GM13976 (cell line): ENCODE results near the gene MSI2.

Experiments
- DNase-seq: peaks from one replicate; pipeline ENCODE4 v3.0.0; 2012; ENCODE audit warnings: low spot score
- in situ Hi-C: fragments of 300-500 bp; cut with MboI; formaldehyde crosslinking; loops from one replicate; pipeline ENCODE4 v1.12.0; 2022; ENCODE audit warnings: low sequenced_read_pairs, mixed read lengths, inconsistent platforms; ENCODE audit not compliant: unreplicated experiment
- TF ChIP-seq, protein P1 (sequence below): IDR thresholded peaks from 2 replicates; pipeline ENCODE4 v1.5.1; 2012; ENCODE audit warnings: borderline replicate concordance, mild to moderate bottlenecking; ENCODE audit not compliant: insufficient read depth; ENCODE audit errors: extremely low read depth, missing control alignments, control extremely low read depth

Gene MSI2

DNA sequence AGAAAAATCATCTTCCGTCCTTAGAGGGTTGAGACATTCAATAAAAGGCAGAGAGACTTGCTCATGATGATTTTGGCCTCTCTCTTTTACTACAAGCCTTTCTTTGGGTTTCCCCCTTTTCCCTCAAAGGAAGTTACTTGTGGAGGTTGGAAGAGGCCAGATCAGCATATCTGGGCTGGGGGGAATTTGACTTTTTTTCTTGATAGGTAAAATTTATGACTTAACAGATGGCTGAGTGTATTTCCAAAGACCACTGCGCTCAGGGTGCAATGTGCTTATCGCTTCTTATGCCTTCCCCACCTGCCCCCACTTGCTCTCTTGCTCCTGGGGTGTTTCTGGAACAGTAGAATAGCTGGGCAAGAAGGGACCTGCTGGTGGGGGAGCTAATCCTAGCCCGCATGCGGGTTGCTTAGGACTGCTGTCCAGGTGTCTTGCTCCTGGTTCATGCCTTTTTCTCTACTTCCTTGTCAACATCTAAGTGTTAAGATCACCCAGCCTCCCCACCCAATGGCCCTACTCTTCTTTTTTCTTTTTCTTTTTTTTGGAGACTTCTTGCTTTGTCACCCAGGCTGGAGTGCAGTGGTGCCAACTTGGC lies 131.9 kb downstream of the MSI2 start:
- no peak for DNase-seq
- in situ Hi-C loops: no loop called here
- TF ChIP-seq, protein P1, sequence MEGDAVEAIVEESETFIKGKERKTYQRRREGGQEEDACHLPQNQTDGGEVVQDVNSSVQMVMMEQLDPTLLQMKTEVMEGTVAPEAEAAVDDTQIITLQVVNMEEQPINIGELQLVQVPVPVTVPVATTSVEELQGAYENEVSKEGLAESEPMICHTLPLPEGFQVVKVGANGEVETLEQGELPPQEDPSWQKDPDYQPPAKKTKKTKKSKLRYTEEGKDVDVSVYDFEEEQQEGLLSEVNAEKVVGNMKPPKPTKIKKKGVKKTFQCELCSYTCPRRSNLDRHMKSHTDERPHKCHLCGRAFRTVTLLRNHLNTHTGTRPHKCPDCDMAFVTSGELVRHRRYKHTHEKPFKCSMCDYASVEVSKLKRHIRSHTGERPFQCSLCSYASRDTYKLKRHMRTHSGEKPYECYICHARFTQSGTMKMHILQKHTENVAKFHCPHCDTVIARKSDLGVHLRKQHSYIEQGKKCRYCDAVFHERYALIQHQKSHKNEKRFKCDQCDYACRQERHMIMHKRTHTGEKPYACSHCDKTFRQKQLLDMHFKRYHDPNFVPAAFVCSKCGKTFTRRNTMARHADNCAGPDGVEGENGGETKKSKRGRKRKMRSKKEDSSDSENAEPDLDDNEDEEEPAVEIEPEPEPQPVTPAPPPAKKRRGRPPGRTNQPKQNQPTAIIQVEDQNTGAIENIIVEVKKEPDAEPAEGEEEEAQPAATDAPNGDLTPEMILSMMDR: no peak

DNA sequence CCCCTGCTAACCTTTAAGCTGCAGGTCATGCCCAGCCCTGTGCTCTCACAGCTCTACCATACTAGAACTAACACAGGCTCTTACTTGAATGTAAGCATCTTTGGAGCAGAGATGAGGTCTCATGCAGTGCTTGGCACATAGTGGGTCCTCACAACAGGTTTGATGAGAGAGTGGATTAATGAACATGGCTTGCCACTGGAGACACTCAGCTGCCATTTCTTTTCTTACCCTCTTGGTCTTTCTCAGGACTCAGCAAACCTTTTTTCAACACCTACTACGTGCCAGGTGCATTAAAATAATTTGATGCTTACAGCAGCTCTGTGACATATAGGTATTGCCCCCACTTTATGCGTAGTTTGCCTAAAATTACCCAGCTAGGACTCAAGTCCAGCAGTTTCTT lies 133.2 kb downstream of the MSI2 start:
- no peak for DNase-seq
- in situ Hi-C loops: no loop called here
- TF ChIP-seq, protein P1: no peak

DNA sequence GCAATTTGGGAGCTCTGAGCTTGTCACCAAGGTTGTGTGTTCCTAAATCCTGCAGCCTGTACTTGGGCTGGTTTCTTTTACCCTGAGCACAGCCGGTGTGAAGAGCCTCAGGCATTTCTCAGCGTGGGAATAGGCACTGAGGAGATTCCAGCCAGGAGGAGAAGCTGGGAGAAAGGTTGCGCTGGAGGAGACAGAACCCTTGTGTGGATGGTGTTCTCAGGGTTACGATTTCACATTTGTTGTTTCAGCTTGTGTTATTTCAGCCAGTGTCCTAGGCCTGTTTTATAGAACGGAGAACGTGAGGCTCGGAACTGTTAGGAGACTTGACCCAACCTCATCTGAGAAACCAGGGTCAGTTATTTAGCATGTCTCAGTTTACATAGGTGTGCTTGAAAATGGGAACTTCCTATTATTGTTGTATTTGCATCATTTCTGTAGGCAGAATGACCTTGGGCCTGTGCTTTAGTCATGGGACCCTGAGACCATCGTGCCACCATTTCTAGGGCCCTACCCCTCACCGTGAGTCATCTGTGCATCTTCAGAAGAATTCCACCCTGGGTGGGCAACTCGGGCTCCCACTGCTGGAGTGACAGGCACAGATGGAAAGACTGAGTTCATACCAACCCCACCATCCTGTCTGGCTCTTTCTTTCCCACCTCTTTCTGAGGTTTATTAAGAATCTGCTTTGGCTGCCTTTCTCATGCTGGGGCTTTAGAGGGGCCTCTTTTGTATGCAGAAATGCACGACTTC lies 134.9 kb downstream of the MSI2 start:
- in situ Hi-C loops: no loop called here
- DNase-seq: no peak
- TF ChIP-seq, protein P1: no peak

DNA sequence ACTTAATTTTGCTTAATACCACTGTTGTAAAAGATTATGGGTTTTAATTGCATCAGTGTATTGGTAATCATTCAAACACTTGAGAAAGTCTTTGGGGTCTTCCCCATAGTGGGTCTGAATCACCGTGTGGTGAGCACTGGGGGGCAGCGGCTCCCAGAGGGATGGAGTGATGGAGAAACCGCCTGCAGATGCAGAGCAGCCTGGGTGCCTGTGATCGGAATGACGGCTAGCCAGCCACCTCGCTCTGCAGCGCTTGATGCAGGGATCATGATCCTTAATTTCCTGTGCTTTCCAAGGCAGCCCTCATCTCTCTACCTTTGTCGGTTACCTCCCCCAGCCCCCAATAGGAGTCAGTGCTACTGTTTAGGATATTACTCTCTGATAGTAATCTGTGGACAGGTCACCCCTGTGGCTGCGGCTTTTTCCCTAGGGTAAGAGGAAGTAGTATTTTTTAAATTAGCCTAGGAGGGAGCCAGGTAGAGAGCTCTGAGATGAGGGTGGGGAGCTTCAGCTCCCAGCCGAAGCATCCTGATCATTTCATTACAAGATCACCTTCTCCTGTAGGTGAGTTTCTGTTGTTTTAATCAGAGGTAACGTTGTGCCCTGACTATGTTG lies 135.6 kb downstream of the MSI2 start:
- no peak for DNase-seq
- in situ Hi-C loops: no loop called here
- TF ChIP-seq, protein P1: no peak

DNA sequence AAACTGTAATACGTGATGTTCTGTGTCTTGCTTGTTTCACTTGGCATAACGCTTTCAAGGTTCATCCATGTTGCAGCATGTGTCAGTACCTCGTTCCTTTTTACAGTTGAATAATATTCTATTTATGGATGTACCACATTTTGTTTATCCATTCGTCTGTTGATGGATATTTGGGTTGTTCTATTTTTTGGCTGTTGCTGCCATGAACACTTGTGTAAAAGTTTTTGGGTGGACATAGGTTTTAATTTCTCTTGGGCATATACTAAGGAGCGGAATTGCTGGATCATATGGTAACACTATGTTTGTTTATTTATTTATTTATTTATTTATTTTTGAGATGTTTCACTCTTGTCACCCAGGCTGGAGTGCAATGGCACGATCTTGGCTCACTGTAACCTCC lies 137.0 kb downstream of the MSI2 start:
- DNase-seq: no peak
- in situ Hi-C loops: no loop called here

DNA sequence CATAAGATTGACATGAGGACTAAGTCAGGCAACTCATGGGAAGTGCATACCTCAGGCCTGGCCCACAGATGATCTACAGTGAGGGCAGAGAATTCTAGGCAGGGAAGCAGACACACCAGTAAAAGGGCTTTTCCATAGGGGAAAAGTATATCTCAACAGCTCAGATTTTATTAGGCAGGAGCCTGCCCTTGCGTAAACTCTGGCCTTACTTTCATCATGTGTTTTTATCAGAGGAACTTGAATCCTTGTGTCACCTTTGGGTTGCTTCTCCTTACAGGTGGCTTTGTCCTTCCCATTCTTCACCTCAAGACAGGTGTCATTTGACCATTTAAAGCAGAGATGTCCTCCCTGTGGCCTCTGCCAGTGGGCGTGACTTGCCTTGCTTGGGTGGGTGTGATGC lies 138.1 kb downstream of the MSI2 start:
- in situ Hi-C loops: no loop called here
- no peak for DNase-seq
- TF ChIP-seq, protein P1: no peak

More for the DNA sequence above, 137.0 kb downstream of the MSI2 start:
- TF ChIP-seq, protein P1: no peak
